Spleen (tissue), 11 donors: ENCODE results near the gene CD8B2. TPM values are rescaled to one million over a fixed set of nuclear protein-coding genes. Genes with fewer than 3 reads are reported as not detected.

Experiments
- DNase-seq: peaks from one replicate; pipeline ENCODE4 v3.0.0-alpha.2; 2020
- H3K27ac ChIP-seq, 8 donors: fragments of 200-600 bp; sonication (generic) in 7 of 8; 1 replicate in 4 of 8; 2 replicates in 4 of 8; pipeline versions ENCODE4 v1.5.0 to v1.8.0; 2016 to 2021; ENCODE audit warnings: inconsistent platforms in 4 of 8, mild to moderate bottlenecking in 4 of 8, moderate library complexity in 1 of 8
- H3K27me3 ChIP-seq, 7 donors: fragments of 200-600 bp; sonication (generic) in 6 of 7; replicated peaks in 1 of 7; 1 replicate in 4 of 7; 2 replicates in 3 of 7; pipeline versions ENCODE4 v1.5.0 to v1.8.0; 2016 to 2021; ENCODE audit warnings: inconsistent platforms in 3 of 7, mild to moderate bottlenecking in 1 of 7
- H3K36me3 ChIP-seq, 6 donors: fragments of 200-600 bp; sonication (generic) in 5 of 6; 1 replicate in 4 of 6; 2 replicates in 2 of 6; pipeline versions ENCODE4 v1.5.0 to v1.8.0; 2016 to 2021; ENCODE audit warnings: inconsistent platforms in 2 of 6
- H3K4me1 ChIP-seq, 6 donors: fragments of 200-600 bp; sonication (generic) in 5 of 6; 1 replicate in 3 of 6; 2 replicates in 3 of 6; pipeline versions ENCODE4 v1.5.0 to v1.8.0; 2016 to 2021; ENCODE audit warnings: inconsistent platforms in 3 of 6
- H3K4me3 ChIP-seq, 8 donors: fragments of 200-600 bp; sonication (generic) in 7 of 8; 1 replicate in 4 of 8; 2 replicates in 4 of 8; pipeline versions ENCODE4 v1.5.0 to v1.8.0; 2016 to 2021; ENCODE audit warnings: inconsistent platforms in 4 of 8, mild to moderate bottlenecking in 4 of 8, moderate library complexity in 2 of 8
- H3K9me3 ChIP-seq, 8 donors: fragments of 200-600 bp; sonication (generic) in 7 of 8; 1 replicate in 4 of 8; 2 replicates in 4 of 8; pipeline versions ENCODE4 v1.5.0 to v1.8.0; 2016 to 2021; ENCODE audit warnings: inconsistent platforms in 4 of 8
- POLR2A ChIP-seq, 3 donors: fragments of 450-650 bp; IDR thresholded peaks; one replicate each; pipeline ENCODE4 v1.5.1; 2017; ENCODE audit warnings: antibody characterized with exemption in 3 of 3, mild to moderate bottlenecking in 1 of 3
- POLR2AphosphoS5 ChIP-seq, 3 donors: sonication (generic); formaldehyde crosslinking; IDR thresholded peaks; one replicate each; pipeline ENCODE4 v1.5.1; 2017; ENCODE audit warnings: antibody characterized with exemption in 3 of 3
- WGBS, 5 donors: extraction: QIAGEN DNeasy Blood & Tissue Kit in 3 of 5; methylation state at CpG; one replicate each; pipeline versions ENCODE4 v1.1.5 to v1.1.7; 2013 to 2018; 5-methylcytosine and 5-hydroxymethylcytosine counted together
- intact Hi-C: fragments of 100-400 bp; cut with DNase I; formaldehyde crosslinking; loops from one replicate; pipeline ENCODE4 v1.15.0; 2023; ENCODE audit warnings: low total_unique reads
- polyA plus RNA-seq, 3 donors: library from polyadenylated mRNA; stranded (reverse); fragments of 200-250 nt; gene quantifications; one replicate each; pipeline ENCODE4 v1.2.1, GENCODE V29; 2013
- total RNA-seq, 7 donors: library from RNA; depleted of rRNA in 3 of 7; stranded (reverse); fragments of >200 nt in 3 of 7; fragmentation: NEBNext Ultra II Directional in 4 of 7; extraction: Animal tissue kit (Norgen Biotek cat#: 25700) in 4 of 7; gene quantifications; one replicate each; pipeline versions ENCODE4 v1.1.0 to v1.2.1, GENCODE V29; 2016 to 2021
- TF ChIP-seq, protein P1 (sequence below), 11 experiments: fragments of 200-600 bp in 7 of 11; fragments of 450-650 bp in 4 of 11; sonication (generic) in 4 of 11; IDR thresholded peaks in 8 of 11; conservative IDR thresholded peaks in 3 of 11; 1 replicate in 7 of 11; 2 replicates in 4 of 11; pipeline versions ENCODE4 v1.4.0 to v1.8.0; 2016 to 2021; ENCODE audit warnings: antibody characterized with exemption in 11 of 11, inconsistent platforms in 4 of 11, mild to moderate bottlenecking in 1 of 11
- donor health status: healthy with polysubstance abuse.
- donor health status: DM: no; HTN: no; CAD: no; lungs with moderate emphysema.
- donor health status: DM: no; HTN: no; CAD: no.
- donor health status: Bipolar disorder and iron deficiency.
- donor health status: healthy.
- donor health status: DM: no; HTN: no; CAD: no.
- donor health status: DM: yes; HTN: yes; CAD: no.

Gene CD8B2
- total and polyA plus RNA-seq, 10 donors: 0.17 to 0.38 (median 0.27) TPM; not detected in 2

DNA sequence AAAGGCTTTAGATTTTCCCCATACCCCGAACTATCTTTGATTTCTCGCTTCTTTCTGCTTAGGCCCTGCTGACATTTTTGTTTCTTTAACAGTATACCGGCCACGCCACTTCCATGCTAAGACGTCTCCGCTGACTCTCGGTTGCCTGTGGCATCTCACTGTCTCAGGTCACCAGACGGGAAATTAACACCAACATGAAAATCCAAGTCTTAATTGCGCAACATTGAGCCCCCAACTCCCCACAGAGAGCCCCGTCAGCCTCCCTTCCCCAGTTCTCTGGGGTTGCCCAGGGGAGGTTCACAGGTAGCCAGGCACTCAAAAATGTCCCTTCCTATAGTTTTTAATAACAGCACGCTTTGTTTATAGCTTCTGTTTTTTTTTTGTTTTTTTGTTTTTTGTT, 30.2 kb downstream of the CD8B2 start:
- 90 to 97% (median 92%) methylated on average over 11 of the region's 11 CpGs for WGBS, 5 donors
- Histone ChIP-seq H3K36me3 (no peaks in the 10 kb centered on the region), H3K4me3 (no peak overlapping the region), H3K9me3 (no peaks in the 10 kb centered on the region), H3K27me3 (no peaks in the 10 kb centered on the region), H3K27ac (no peak overlapping the region), H3K4me1 (no peaks in the 10 kb centered on the region)
- TF ChIP-seq POLR2A (IDR thresholded peaks at IDR 0.05) (no peak), POLR2AphosphoS5 (IDR thresholded peaks at IDR 0.05) (no peak)
- TF ChIP-seq, protein P1, sequence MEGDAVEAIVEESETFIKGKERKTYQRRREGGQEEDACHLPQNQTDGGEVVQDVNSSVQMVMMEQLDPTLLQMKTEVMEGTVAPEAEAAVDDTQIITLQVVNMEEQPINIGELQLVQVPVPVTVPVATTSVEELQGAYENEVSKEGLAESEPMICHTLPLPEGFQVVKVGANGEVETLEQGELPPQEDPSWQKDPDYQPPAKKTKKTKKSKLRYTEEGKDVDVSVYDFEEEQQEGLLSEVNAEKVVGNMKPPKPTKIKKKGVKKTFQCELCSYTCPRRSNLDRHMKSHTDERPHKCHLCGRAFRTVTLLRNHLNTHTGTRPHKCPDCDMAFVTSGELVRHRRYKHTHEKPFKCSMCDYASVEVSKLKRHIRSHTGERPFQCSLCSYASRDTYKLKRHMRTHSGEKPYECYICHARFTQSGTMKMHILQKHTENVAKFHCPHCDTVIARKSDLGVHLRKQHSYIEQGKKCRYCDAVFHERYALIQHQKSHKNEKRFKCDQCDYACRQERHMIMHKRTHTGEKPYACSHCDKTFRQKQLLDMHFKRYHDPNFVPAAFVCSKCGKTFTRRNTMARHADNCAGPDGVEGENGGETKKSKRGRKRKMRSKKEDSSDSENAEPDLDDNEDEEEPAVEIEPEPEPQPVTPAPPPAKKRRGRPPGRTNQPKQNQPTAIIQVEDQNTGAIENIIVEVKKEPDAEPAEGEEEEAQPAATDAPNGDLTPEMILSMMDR (IDR thresholded peaks at IDR 0.05 in 8 of 11, conservative IDR thresholded peaks at IDR 0.05 in 3 of 11): no peak
- DNase-seq: no peak
- intact Hi-C loops: no loop called here

DNA sequence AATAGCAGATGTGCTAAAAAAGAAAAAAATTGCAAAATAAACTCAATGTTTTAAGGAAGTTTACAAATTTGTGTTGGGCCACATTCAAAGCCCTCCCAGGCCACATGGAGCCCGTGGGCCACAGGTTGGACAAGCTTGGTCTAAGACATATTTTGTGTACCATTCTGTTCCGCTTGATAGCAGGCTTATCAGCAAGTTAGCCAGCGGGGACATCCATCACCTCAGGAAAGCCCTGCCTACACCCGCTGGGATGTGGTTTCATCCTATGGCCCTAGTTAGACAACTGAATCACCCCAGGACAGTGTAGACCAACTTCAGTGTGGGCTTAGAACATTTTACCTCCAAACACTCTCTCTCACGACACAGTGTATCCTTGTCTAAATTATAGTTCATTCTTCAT, 32.6 kb downstream of the CD8B2 start:
- no peaks in the 10 kb centered on the region for H3K27me3 ChIP-seq
- no peaks in the 10 kb centered on the region for H3K36me3 ChIP-seq
- 71 to 78% (median 75%) methylated on average over 5 of the region's 5 CpGs for WGBS, 5 donors
- TF ChIP-seq POLR2AphosphoS5 (IDR thresholded peaks at IDR 0.05) (no peak), POLR2A (IDR thresholded peaks at IDR 0.05) (no peak)
- TF ChIP-seq, protein P1 (IDR thresholded peaks at IDR 0.05 in 8 of 11, conservative IDR thresholded peaks at IDR 0.05 in 3 of 11): no peak
- no peak overlapping the region for H3K4me3 ChIP-seq
- peaks cover 0 to 15% (median 9%) of the 10 kb centered on the region in 8 donors for H3K9me3 ChIP-seq
- no peak for DNase-seq
- no peak overlapping the region for H3K27ac ChIP-seq
- intact Hi-C loops: no loop called here
- H3K4me1 ChIP-seq: no peaks in the 10 kb centered on the region

DNA sequence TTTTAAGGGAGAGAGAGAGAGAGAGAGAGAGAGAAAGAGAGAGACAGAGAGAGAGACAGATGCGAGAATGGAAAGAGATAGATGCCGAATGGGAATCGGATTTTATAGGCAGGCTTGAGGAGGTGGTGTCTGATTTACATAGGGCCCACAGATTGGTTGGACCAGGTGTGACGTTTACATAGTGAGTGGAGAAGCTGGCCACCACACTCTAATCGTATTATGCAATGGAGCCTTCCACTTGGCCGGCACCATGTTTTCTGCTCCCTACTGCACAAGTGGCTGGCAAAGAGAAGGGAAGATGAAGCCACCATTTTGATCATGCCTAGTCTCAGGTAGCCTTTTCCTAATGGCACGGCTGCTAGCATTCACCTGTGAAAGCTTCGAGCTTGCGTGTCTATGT, 33.9 kb downstream of the CD8B2 start:
- WGBS, 5 donors: 81 to 85% (median 84%) methylated on average over 9 of the region's 9 CpGs
- intact Hi-C loops: no loop called here
- H3K36me3 ChIP-seq: no peaks in the 10 kb centered on the region

DNA sequence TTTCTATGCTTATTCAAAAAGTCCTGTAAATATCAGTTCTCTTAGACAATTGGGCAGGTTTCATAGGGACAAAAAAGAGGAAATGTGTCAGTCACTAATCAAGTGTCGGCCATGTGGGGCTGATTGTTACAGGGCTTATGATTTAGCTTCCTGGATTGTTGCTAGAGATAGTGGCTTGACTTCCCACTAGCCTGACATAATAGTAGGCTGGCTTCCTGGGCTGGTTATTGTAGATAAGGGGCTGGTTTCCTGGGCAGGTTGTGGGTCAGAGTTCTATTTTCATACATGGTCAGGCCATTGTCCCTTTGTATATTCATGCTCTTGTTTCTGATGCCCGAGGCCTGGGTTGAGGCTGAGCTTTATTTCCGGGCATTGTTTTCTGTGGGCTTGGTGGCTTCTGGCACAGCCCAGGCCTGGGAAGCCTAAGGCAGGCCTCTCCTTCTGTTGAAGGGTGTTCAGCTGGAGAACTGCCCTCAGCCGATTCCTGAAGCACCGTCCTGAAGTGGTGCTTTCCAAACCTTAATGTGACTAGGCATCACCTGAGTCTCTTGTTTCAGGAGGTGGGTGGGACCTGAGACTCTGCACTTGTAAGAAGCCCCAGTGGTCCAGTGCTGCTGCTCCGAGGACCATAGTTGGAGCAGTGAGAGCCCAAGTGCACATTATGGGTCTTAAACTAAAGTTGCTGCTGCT, 37.0 kb downstream of the CD8B2 start:
- Histone ChIP-seq H3K9me3 (peaks cover 0 to 16% (median 9%) of the 10 kb centered on the region in 8 donors), H3K4me1 (no peaks in the 10 kb centered on the region), H3K27me3 (no peaks in the 10 kb centered on the region), H3K27ac (no peak overlapping the region), H3K36me3 (no peaks in the 10 kb centered on the region), H3K4me3 (no peak overlapping the region)
- no peak for DNase-seq
- intact Hi-C loops: no loop called here
- TF ChIP-seq POLR2AphosphoS5 (IDR thresholded peaks at IDR 0.05) (no peak), POLR2A (IDR thresholded peaks at IDR 0.05) (no peak)
- TF ChIP-seq, protein P1 (IDR thresholded peaks at IDR 0.05 in 8 of 11, conservative IDR thresholded peaks at IDR 0.05 in 3 of 11): no peak
- 80 to 90% (median 82%) methylated on average over 6 of the region's 6 CpGs for WGBS, 5 donors

More for the DNA sequence above, 33.9 kb downstream of the CD8B2 start:
- Histone ChIP-seq H3K27ac (no peak overlapping the region), H3K4me3 (no peak overlapping the region), H3K27me3 (no peaks in the 10 kb centered on the region), H3K4me1 (no peaks in the 10 kb centered on the region), H3K9me3 (peaks cover 0 to 16% (median 9%) of the 10 kb centered on the region in 8 donors)
- TF ChIP-seq POLR2AphosphoS5 (IDR thresholded peaks at IDR 0.05): no peak
- TF ChIP-seq POLR2A (IDR thresholded peaks at IDR 0.05): no peak
- TF ChIP-seq, protein P1 (IDR thresholded peaks at IDR 0.05 in 8 of 11, conservative IDR thresholded peaks at IDR 0.05 in 3 of 11): no peak
- DNase-seq: no peak
